CD4-positive, CD25-positive, alpha-beta regulatory T cell (primary cell): ENCODE measurements around the gene ATF7IP2. TPM values are rescaled to one million over a fixed set of nuclear protein-coding genes. Genes with fewer than 3 reads are reported as not detected.
"Not testable (repeated sequence)": the region's sequence is repeated elsewhere in the genome, so short reads cannot be mapped to it uniquely, and the experiment has no call there.

Experiments
- ATAC-seq, 2 donors: fragments of 150-1000 bp; cut with Tn5 transposase; one replicate each; pipeline ENCODE4 v1.10.0; 2021; ENCODE audit warnings: low read depth in 2 of 2, moderate number of reproducible peaks in 2 of 2, moderate library complexity in 1 of 2
- DNase-seq, 3 donors: peaks; one replicate each; pipeline versions ENCODE4 v3.0.0 to v3.0.0-alpha.2; 2012 to 2022; ENCODE audit warnings: mixed read lengths in 1 of 3
- H3K27ac ChIP-seq: one replicate; pipeline ENCODE4 v1.7.0; 2013; ENCODE audit warnings: mild to moderate bottlenecking, low read length; ENCODE audit not compliant: insufficient read depth, poor library complexity, severe bottlenecking
- H3K27me3 ChIP-seq: one replicate; pipeline ENCODE4 v1.7.0; 2013; ENCODE audit warnings: low read length; ENCODE audit not compliant: control insufficient read depth, insufficient read depth
- H3K36me3 ChIP-seq: one replicate; pipeline ENCODE4 v1.7.0; 2013; ENCODE audit warnings: mild to moderate bottlenecking, low read length, moderate library complexity; ENCODE audit not compliant: control insufficient read depth, insufficient read depth
- H3K4me1 ChIP-seq: 2 replicates; pipeline ENCODE4 v1.7.0; 2013; ENCODE audit warnings: mild to moderate bottlenecking, low read length; ENCODE audit not compliant: insufficient read depth, control insufficient read depth, poor library complexity, severe bottlenecking
- H3K4me3 ChIP-seq: one replicate; pipeline ENCODE4 v1.7.0; 2013; ENCODE audit warnings: low read depth, mild to moderate bottlenecking, low read length, moderate library complexity
- H3K9me3 ChIP-seq, 2 experiments: 1 replicate in 1 of 2; 2 replicates in 1 of 2; pipeline ENCODE4 v1.7.0; 2013; ENCODE audit warnings: low read length in 2 of 2, mild to moderate bottlenecking in 1 of 2, moderate library complexity in 1 of 2; ENCODE audit not compliant: control insufficient read depth in 2 of 2
- H3K27ac Mint-ChIP-seq, 3 donors: one replicate each; pipeline ENCODE4 v1.8.0; 2020 to 2022; ENCODE audit warnings: mild to moderate bottlenecking in 3 of 3, mixed read lengths in 3 of 3, moderate library complexity in 2 of 3
- H3K27me3 Mint-ChIP-seq: one replicate; pipeline ENCODE4 v1.8.0; 2022; ENCODE audit warnings: mild to moderate bottlenecking, mixed read lengths
- H3K36me3 Mint-ChIP-seq: one replicate; pipeline ENCODE4 v1.8.0; 2020; ENCODE audit warnings: mixed read lengths
- H3K4me1 Mint-ChIP-seq, 4 donors: one replicate each; pipeline ENCODE4 v1.8.0; 2020 to 2022; ENCODE audit warnings: mixed read lengths in 4 of 4, mild to moderate bottlenecking in 1 of 4
- H3K4me3 Mint-ChIP-seq, 4 donors: one replicate each; pipeline ENCODE4 v1.8.0; 2020 to 2022; ENCODE audit warnings: mild to moderate bottlenecking in 4 of 4, mixed read lengths in 4 of 4, moderate library complexity in 3 of 4
- H3K9me3 Mint-ChIP-seq, 7 donors: one replicate each; pipeline ENCODE4 v1.8.0; 2020 to 2022; ENCODE audit warnings: mixed read lengths in 7 of 7, mild to moderate bottlenecking in 3 of 7, moderate library complexity in 2 of 7
- polyA plus RNA-seq, 4 donors: library from polyadenylated mRNA; unstranded; fragments of 300-500 nt; fragmentation: Illumina TruSeq; gene quantifications; one replicate each; pipeline ENCODE4 v1.2.3, GENCODE V29; 2021
- total RNA-seq: library from RNA; stranded (reverse); gene quantifications from one replicate; pipeline ENCODE4 v1.2.3, GENCODE V29; 2022

Gene ATF7IP2
- total and polyA plus RNA-seq, 5 donors from 2014 or later: 47.6 to 114 (median 94.5) TPM

DNA sequence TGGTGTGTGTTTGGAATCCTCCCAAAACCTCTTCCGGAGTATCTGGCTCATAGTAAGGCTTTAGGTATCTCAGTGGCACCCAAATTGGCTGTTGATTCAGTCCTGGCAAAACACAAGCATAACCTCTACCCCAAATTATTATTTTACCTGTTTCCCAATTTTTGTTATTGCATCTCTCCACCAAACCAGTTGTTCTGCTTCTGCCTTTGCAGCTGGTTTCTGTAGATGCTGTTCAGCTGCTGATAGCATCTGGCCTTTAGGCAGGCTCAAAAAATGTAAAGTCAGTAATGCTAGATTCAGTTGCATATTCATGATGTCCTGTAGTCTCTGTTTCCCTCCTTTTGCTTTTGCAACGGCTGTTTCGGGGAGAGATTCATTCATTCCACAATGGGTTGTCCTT is 33.8 kb downstream of the ATF7IP2 start:
- Mint-ChIP-seq H3K27ac (peak overlapping the region in 1 of 3 donors; percentile 54), H3K9me3 (peaks cover 0 to 45% (median 20%) of the 10 kb centered on the region in 7 donors), H3K36me3 (peaks cover 43% of the 10 kb centered on the region)

GRCh38 chr16:10421596-10421995 is 35.7 kb downstream of the ATF7IP2 start:
- H3K4me3 Mint-ChIP-seq: no peak overlapping the region

More for the DNA sequence above, 33.8 kb downstream of the ATF7IP2 start:
- DNase-seq: no peak
- peaks cover 17% of the 10 kb centered on the region for H3K36me3 ChIP-seq
- peaks cover 0 to 6% (median 0%) of the 10 kb centered on the region in 4 donors for H3K4me1 Mint-ChIP-seq
- H3K9me3 ChIP-seq: peaks cover 25 to 46% of the 10 kb centered on the region in 2 experiments
- no peak overlapping the region for H3K27ac ChIP-seq
- no peaks in the 10 kb centered on the region for H3K27me3 Mint-ChIP-seq
- H3K4me1 ChIP-seq: no peaks in the 10 kb centered on the region
- no peaks in the 10 kb centered on the region for H3K27me3 ChIP-seq
- ATAC-seq: no peak
- H3K4me3 Mint-ChIP-seq: no peak overlapping the region
- no peak overlapping the region for H3K4me3 ChIP-seq

DNA sequence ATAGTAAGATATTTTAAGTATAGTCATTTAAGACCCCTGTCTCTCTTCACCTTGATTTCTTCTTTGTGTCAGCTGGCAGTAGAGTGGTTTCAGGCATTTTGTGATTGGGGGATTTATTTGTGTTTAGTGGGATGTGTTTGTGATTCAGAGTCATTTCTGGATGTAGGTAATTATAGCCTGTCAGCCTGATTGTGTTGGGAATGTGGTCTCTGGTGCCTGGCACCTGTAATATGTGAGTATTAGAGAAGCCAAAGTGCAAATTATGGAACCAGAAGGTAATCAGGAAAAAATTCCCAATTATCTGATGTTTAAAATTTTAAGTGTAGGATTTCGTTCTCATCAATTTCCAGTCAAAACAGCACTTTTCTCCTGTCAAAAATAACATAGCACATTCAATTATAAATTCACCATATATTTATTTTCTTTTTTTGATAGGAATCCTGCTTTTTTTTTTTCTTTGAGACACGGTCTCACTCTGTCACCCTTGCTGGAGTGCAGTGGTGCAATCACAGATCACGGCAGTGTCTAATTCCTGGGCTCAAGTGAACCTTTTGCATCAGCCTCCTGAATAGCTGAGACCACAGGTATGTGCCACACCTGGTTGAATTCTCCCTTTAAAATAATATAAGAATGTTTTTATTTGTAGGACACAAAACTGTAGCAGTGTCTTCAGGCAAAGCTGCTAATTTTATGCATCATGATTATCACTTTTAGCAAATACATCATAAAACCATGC is 42.7 kb downstream of the ATF7IP2 start:
- H3K27me3 ChIP-seq: no peaks in the 10 kb centered on the region
- no peak overlapping the region for H3K4me3 ChIP-seq
- H3K9me3 Mint-ChIP-seq: no peaks in the 10 kb centered on the region
- no peak for DNase-seq
- H3K27ac Mint-ChIP-seq: peak overlapping the region in 1 of 3 donors; percentile 83
- H3K27ac ChIP-seq: no peak overlapping the region
- no peaks in the 10 kb centered on the region for H3K9me3 ChIP-seq
- peaks cover 0 to 6% (median 2%) of the 10 kb centered on the region in 4 donors for H3K4me1 Mint-ChIP-seq
- H3K4me1 ChIP-seq: no peaks in the 10 kb centered on the region
- H3K36me3 Mint-ChIP-seq: peaks cover 20% of the 10 kb centered on the region
- H3K27me3 Mint-ChIP-seq: no peaks in the 10 kb centered on the region
- H3K36me3 ChIP-seq: peaks cover 14% of the 10 kb centered on the region
- ATAC-seq: no peak
- H3K4me3 Mint-ChIP-seq: no peak overlapping the region

More at GRCh38 chr16:10421596-10421995, 35.7 kb downstream of the ATF7IP2 start:
- Histone ChIP-seq H3K36me3 (peaks cover 11% of the 10 kb centered on the region), H3K9me3 (peaks cover 14 to 27% of the 10 kb centered on the region in 2 experiments), H3K27ac (no peak overlapping the region), H3K27me3 (no peaks in the 10 kb centered on the region), H3K4me1 (no peaks in the 10 kb centered on the region), H3K4me3 (no peak overlapping the region)
- Mint-ChIP-seq H3K4me1 (peaks cover 0 to 6% (median 1%) of the 10 kb centered on the region in 4 donors), H3K36me3 (peaks cover 41% of the 10 kb centered on the region), H3K9me3 (peaks cover 0 to 29% (median 17%) of the 10 kb centered on the region in 7 donors), H3K27me3 (no peaks in the 10 kb centered on the region), H3K27ac (no peak overlapping the region)
- ATAC-seq (no peak), DNase-seq (no peak)

DNA sequence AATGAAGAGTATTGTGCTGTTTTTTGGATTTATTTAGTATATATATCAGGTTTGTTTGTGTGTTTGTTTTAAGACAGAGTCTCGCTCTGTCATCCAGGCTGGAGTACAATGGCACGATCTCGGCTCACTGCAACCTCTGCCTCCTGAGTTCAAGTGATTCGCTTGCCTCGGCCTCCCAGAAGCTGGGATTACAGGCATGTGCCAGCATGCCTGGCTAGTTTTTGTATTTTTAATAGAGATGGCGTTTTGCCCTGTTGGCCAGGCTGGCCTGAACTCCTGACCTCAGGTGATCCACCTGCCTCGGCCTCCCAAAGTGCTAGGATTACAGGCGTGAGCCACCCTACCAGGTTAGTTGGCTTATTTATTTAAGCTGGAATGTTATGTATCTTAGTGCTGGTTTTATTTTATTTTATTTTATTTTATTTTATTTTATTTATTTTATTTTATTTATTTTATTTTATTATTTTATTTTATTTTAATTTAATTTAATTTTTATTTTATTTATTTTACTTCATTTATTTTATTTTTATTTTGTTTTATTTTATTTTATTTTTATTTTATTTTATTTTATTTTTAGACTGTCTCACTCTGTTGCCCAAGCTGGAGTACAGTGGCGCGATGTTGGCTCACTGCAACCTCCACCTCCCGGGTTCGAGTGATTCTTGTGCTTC is 43.6 kb downstream of the ATF7IP2 start:
- H3K36me3 Mint-ChIP-seq: peaks cover 22% of the 10 kb centered on the region
- not testable (repeated sequence) for H3K9me3 Mint-ChIP-seq, ATAC-seq

GRCh38 chr16:10441726-10442125 is 55.9 kb downstream of the ATF7IP2 start:
- H3K4me1 ChIP-seq: no peaks in the 10 kb centered on the region
- Mint-ChIP-seq H3K4me1 (peaks cover 0 to 3% (median 1%) of the 10 kb centered on the region in 4 donors), H3K4me3 (no peak overlapping the region), H3K36me3 (peaks cover 58% of the 10 kb centered on the region), H3K27me3 (no peaks in the 10 kb centered on the region), H3K9me3 (peaks cover 3 to 55% (median 18%) of the 10 kb centered on the region in 7 donors), H3K27ac (no peak overlapping the region)
- DNase-seq: no peak
- H3K9me3 ChIP-seq: peaks cover 35 to 43% of the 10 kb centered on the region in 2 experiments
- no peak overlapping the region for H3K27ac ChIP-seq
- no peak for ATAC-seq
- peaks cover 74% of the 10 kb centered on the region for H3K36me3 ChIP-seq
- no peak overlapping the region for H3K4me3 ChIP-seq
- no peaks in the 10 kb centered on the region for H3K27me3 ChIP-seq

More for the DNA sequence above, 43.6 kb downstream of the ATF7IP2 start:
- not testable (repeated sequence) for H3K9me3 ChIP-seq, DNase-seq, H3K27ac ChIP-seq, H3K4me1 Mint-ChIP-seq, H3K27ac Mint-ChIP-seq, H3K27me3 ChIP-seq, H3K4me3 ChIP-seq, H3K27me3 Mint-ChIP-seq, H3K4me1 ChIP-seq, H3K4me3 Mint-ChIP-seq
- peaks cover 18% of the 10 kb centered on the region for H3K36me3 ChIP-seq

DNA sequence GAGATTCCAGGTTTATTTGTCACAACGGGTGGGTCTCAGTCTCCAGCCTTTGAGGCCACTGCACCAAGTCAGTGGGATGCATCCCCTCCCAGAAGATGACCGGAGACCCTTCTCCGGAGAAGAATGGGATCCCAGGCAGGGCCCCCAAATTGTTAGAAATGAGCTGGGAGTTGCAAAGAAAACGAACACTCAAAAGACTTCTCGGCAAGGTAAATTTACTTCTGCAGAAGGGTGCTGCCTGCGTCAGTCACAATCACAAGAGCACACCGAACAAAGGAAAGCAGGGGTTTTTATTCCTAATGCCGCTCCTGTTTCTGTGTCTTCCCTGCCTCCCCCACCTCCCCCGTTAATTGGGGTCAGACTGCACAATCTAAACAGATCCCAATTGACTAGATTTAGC is 61.4 kb downstream of the ATF7IP2 start:
- DNase-seq: no peak
- H3K4me1 Mint-ChIP-seq: peaks cover 0 to 3% (median 1%) of the 10 kb centered on the region in 4 donors
- ATAC-seq: no peak
- Histone ChIP-seq H3K4me3 (no peak overlapping the region), H3K9me3 (peaks cover 33 to 48% of the 10 kb centered on the region in 2 experiments), H3K27me3 (no peaks in the 10 kb centered on the region), H3K36me3 (peaks cover 63% of the 10 kb centered on the region), H3K4me1 (no peaks in the 10 kb centered on the region), H3K27ac (no peak overlapping the region)
- H3K27ac Mint-ChIP-seq: no peak overlapping the region
- no peaks in the 10 kb centered on the region for H3K27me3 Mint-ChIP-seq
- peaks cover 3 to 76% (median 34%) of the 10 kb centered on the region in 7 donors for H3K9me3 Mint-ChIP-seq
- H3K36me3 Mint-ChIP-seq: peaks cover 73% of the 10 kb centered on the region
- no peak overlapping the region for H3K4me3 Mint-ChIP-seq

DNA sequence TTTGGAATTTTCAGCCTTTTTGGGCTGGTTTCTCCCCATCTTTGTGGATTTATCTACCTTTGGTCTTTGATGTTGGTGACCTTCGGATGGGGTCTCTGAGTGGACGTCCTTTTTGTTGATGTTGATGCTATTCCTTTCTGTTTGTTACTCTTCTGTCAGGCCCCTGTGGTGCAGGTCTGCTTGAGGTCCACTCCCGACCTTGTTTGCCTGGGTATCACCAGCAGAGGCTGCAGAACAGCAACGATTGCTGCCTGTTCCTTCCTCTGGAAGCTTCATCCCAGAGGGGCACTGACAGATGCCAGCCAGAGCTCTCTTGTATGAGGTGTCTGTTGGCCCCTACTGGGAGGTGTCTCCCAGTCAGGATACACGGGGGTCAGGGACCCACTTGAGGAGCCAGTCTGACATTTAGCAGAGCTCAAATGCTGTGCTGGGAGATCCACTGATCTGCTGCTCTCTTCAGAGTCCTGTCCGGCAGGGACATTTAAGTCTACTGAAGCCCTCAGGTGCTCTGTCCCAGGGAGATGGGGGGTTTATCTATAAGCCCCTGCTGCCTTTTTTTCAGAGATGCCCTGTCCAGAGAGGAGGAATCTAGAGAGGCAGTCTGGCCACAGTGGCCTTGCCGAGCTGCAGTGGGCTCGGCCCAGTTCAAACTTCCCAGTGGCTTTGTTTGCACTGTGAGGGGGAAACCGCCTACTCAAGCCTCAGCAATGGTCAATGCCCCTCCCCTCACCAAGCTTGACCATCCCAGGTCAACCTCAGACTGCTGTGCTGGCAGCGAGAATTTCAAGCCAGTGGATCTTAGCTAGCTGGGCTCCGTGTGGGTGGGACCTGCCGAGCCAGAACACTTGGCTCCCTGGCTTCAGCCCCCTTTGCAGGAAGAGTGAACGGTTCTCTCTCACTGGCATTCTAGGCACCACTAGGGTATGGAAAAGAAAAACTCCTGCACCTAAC is 66.6 kb downstream of the ATF7IP2 start:
- not testable (repeated sequence) for H3K27ac ChIP-seq, H3K4me1 ChIP-seq, H3K4me3 Mint-ChIP-seq, H3K4me3 ChIP-seq, ATAC-seq, H3K27me3 ChIP-seq, DNase-seq, H3K27me3 Mint-ChIP-seq
- Mint-ChIP-seq H3K36me3 (peaks cover 62% of the 10 kb centered on the region), H3K9me3 (peaks cover 0 to 37% (median 16%) of the 10 kb centered on the region in 7 donors), H3K4me1 (peaks cover 11 to 18% (median 15%) of the 10 kb centered on the region in 4 donors), H3K27ac (peak overlapping the region in 1 of 3 donors; percentile 60)
- peaks cover 7 to 13% of the 10 kb centered on the region in 2 experiments for H3K9me3 ChIP-seq
- peaks cover 22% of the 10 kb centered on the region for H3K36me3 ChIP-seq
